ENCODE data around the gene PEX16.
A peak's percentile ranks its signal among the peaks of the same experiment; 100 is the strongest.
"Not testable (repeated sequence)": the region's sequence is repeated elsewhere in the genome, so short reads cannot be mapped to it uniquely, and the experiment has no call there.

The PEX16 gene

DNA sequence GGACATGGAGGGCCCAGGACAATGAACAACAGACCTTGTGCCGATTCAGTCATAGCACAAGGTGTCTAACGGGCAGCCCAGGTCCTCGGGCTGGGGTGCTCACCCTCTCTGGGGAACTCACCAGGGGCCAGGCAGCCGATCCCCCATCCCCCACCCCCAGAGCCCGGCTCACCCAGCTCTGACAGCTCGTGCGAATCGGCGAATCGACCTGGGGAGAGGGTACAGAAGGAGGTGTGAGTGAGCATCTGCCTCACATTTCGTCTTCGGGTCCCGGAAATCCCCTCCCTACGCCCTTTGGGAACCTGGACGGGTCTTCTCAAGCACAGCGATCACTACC, 423 bp downstream of the PEX16 start:
- peak; percentile 54 for DNase-seq

DNA sequence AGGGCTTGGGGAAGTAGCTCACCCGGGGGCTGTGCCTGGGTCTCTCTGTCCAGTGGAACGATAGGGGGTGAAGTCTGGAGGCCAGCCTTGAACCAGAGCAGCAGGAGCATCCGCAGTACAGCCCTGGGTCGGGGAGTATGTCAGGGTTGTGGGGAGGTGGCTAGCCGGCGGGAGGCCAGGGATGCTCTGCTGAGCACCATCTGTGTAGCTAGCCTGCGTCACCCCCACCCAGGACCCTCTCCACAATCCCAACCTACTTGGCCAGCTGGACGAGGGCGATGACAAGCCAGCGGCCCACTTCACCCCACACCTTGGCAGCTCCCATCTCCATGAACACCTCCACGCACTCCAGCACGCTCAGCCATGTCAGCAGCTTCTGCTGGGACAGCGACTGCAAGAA, 2.2 kb downstream of the PEX16 start:
- DNase-seq: no peak

DNA sequence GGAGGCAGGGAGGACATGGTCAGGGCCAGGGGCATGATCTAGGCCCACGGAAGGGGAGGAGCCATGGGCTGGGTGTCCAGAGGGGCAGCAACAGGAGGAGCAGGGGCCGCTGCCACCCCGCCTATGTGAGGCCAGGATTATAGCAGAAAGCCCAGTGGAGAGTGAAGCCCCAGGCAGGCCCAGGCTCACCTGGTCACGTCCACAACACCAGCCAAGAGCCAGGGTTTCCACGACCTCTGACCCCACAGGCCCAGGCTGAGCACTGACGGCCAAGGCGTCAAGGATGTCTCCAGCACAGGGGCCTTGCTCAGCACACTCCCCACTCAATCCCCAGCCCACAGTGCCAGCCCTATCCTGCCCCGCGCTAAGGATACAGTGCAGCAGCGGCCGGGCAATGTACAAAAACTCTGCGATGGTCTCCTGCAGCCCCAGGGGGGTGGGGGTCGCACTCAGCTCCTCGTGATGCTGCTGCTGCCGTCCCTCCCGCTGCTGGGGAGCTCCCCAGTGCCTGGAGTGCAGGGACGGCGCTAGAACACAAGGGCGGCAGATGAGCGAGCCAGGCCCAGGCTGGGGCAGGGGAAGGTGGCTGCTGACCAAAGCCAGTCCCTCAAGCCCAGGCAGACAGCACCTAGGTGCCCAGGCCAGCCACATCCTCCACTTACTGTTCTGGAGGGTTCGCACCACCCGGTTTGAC, 3.6 kb downstream of the PEX16 start:
- no peak for DNase-seq

DNA sequence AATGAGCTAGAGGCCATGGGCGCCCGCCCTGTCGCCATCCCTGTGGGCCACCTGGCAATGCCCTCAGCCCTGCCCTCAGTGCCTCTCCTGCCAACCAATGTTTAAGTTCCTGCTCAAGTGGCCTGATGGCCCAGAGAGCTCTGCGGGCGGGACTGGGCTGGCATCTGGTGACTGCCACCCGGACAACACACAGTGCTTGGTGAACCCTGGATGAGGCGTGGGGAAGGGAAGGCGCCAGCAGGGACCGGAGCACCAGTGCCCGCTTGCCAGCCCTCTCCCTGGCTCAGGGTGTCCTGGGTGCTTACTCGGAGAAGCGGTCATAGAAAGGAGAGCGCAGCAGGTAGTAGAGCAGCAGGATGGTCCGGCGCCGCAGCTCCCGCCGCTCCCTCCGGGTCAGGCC, 4.2 kb downstream of the PEX16 start:
- no peak for DNase-seq

DNA sequence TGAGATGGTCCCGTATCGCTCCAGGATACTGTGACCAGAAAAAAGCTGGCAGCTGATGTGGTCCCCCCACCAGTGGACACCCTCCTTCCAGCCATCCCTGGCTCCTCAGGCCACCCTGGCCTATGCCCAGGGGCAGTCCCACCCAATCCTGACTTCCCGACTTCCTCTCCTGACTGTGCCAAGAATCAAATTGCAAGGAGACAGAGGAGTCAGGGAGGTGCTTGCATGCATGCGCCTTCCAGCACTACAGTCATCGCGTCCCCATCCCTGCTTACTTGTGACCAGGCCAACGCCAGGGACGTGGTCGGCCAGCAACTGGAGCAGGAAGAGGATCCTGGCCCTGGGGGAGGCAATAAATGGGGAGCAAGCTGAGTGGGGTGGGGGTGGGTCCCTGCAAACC, 7.1 kb downstream of the PEX16 start:
- DNase-seq: no peak

DNA sequence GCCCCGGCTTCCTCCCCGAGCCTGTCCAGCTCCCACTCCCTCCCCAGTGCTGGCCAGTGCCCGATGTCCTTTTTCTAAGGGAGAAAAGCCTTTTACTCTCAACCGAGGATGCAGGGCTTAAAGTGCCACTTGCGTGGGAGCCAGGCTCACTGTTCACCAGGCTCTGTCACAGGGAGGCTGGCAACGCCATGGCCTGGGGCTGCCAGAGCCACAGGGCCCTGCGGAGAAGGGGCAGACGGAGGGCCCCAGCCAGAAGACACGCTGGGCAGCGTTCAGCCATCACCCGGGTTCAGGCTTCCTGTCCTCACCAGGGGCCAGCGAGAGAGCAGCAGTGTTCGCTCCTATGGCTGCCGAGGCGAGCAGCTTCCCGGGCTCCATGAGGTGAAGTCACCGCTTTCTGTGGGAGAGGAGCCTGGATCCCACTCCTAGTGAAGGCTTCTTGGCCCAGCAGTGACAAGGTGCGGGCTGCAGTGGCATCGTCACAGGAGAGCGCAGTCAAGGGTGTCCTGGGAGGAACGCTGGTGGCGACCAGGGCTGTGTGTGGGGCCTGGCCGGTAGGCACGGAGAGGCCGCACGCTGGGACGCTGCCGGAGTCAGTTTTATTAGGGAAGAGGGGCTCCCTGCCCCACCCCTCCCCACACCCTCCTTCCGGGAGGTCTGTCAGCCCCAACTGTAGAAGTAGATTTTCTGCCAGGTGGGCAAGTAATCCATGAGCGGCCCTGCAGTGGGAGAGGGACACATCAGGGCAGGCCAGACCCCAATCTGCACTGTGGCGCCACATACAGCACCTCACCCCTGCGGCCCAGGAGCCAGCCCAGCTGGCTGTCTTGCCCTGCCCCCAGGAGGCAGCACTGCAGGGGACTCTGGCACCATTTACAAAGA, 7.8 kb downstream of the PEX16 start:
- no peak for DNase-seq

DNA sequence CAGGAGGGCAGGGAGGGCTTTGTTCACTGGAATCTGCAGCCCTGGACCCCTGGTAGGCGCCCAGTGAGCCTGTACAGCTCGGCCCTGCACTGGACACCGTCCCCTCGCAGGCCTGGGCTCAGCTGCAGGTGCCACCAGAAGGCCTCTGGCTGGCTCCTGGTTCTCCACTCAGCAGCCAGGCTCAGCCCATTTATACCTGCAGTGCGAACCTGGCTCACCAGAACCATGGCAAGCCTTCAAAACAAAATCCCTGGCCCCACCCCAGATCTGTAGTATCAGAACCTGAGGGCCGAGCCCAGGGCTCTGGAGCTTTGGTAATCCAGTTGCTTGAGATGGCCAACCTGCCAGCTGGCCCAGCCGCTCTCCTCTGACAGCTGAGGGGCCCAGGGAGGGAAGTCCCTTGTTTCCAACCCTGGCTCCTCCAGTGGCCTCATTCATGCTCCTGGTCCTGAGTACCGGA, 9.7 kb downstream of the PEX16 start:
- peak; percentile 14 for DNase-seq

DNA sequence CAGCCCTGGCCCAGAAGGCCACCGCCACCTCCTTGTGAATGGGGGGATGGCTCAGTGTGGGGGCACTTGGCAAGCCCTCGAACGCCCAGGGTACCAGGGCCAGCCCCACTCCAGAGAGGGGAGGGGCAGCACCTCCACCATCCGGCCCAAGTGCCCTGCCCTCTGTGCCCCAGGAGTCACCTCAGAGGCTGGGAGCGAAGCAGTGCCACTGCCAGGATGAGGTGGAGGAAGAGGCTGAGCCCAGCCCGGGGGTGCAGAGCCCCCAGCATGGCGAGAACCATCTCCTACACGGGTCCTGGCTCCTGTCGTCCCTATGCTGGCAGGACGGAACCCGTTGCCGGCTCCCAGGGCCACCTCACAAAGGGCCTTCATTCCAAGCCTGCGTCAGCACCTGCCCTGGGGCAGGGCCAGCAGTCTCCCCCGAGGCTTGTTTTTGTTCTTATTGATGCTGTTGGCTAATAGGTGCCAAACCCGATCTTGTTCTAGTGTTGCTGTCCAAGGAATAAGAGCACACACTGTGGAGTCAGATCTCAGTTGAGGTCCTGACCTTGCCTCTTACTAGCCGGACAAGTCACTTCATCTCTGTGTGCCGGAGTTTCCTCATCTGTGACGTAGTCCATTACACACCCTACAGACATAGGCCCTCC, 10.6 kb downstream of the PEX16 start, which contains the start of gene FREY1:
Gene FREY1, minus strand, starts transcription at position 307 of the 647 bp plus-strand sequence. Its CDS starts 26 bp downstream, at position 281.
- DNase-seq: no peak

DNA sequence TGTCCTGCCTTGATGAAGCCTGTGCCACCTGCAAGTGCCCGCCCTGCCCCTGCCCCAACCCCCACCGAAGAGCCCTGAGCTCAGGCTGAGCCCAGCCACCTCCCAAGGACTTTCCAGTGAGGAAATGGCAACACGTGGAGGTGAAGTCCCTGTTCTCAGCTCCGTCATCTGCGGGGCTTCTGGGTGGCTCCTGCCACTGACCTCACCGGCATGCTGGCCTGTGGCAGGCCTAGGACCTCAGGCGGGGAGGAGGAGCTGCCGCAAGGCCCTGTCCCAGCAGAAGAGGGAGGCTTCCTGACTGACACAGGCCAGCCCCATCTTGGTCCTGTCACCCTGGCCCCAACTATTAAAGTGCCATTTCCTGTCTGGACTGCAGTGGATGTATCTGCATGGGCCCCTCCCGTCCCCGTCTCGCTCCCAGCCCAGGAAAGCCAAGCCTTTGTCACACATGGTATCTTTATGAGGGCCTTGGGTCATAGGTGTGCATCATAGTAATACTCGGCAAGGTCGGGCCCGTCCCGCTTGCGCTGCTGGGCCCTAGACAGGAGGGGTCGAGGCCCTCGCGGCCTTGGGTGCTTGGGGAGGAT, 11.5 kb downstream of the PEX16 start:
- DNase-seq: peak; percentile 28

DNA sequence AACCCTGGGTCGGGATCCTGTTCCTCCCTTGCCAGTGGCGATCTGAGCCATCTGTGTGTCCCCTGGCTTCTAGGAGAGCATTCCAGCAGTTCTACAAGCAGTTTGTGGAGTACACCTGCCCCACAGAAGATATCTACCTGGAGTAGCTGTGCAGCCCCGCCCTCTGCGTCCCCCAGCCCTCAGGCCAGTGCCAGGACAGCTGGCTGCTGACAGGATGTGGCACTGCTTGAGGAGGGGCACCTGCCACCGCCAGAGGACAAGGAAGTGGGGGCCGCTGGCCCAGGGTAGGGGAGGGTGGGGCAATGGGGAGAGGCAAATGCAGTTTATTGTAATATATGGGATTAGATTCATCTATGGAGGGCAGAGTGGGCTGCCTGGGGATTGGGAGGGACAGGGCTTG, 12.1 kb downstream of the PEX16 start:
- DNase-seq: not testable (repeated sequence)

DNA sequence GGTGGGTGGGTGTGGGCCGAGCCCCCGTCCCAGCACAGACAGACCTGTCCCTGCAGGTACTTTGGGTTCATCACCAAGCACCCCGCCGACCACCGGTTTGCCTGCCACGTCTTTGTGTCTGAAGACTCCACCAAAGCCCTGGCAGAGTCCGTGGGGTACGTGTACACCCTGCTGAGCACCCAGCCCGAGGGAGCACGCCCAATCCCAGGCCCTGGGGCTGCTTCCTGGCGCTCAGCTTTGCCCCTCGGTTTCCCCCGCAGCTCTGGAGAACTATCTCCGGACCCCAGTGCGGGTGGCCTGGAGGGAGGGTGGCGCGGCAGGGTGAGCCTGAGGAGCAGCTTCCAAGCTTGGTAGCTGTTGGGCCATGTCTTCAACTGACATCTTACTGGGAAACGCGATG, 12.6 kb downstream of the PEX16 start:
- no peak for DNase-seq

DNA sequence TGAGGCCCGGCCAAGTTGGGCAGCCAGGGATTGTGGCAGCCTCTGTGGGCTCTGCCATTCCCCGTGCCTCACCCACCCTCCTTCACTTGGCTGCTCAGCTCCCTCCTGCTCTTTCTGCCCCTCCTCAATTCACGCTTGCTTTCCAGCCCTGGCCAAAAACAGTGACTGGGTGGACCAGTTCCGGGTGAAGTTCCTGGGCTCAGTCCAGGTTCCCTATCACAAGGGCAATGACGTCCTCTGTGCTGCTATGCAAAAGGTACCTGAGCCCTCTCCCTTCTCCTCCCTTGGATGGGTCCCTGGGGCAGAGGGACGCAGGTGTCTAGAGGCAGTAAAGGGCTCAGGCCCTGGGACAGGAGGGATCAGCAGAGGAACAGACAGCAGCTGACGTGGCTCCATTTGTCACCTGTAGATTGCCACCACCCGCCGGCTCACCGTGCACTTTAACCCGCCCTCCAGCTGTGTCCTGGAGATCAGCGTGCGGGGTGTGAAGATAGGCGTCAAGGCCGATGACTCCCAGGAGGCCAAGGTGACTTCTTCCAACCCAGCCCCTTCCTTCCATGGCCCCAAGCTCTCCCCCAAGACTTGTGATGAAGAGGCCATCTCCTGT, 13.3 kb downstream of the PEX16 start:
- no peak for DNase-seq

DNA sequence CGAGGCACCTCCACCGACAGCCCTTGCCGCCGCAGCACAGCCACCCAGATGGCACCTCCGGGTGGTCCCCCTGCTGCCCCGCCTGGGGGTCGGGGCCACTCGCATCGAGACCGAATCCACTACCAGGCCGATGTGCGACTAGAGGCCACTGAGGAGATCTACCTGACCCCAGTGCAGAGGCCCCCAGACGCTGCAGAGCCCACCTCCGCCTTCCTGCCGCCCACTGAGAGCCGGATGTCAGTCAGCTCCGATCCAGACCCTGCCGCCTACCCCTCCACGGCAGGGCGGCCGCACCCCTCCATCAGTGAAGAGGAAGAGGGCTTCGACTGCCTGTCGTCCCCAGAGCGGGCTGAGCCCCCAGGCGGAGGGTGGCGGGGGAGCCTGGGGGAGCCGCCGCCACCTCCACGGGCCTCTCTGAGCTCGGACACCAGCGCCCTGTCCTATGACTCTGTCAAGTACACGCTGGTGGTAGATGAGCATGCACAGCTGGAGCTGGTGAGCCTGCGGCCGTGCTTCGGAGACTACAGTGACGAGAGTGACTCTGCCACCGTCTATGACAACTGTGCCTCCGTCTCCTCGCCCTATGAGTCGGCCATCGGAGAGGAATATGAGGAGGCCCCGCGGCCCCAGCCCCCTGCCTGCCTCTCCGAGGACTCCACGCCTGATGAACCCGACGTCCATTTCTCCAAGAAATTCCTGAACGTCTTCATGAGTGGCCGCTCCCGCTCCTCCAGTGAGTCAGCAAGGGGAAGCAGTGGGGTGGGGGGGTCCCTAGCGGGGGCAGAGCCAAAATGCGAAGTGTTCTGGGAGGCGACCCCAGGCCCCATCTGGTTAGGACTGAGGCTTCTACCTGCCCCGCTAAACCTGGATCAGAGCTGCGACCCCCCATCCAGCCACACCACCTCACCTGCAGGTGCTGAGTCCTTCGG, 15.0 kb downstream of the PEX16 start:
- DNase-seq: no peak

DNA sequence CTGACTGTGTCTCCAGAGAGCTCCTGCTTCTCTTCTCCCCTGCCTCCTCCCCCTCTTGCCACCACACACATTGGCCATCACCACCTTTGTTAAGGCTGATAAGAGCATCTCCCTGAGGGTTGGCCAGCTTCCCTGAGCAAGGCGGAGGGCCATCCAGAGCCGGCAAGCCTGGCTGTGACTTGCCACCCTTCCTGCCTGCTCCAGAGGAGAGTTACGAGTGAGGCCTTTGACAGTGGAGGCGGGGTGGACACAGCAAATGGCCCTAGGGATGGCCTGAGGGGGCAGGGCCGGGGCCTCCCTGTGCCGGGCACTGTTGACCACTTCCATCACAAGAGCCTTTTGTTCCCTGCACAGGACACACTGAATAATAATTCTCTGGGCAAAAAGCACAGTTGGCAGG, 16.1 kb downstream of the PEX16 start:
- DNase-seq: no peak

DNA sequence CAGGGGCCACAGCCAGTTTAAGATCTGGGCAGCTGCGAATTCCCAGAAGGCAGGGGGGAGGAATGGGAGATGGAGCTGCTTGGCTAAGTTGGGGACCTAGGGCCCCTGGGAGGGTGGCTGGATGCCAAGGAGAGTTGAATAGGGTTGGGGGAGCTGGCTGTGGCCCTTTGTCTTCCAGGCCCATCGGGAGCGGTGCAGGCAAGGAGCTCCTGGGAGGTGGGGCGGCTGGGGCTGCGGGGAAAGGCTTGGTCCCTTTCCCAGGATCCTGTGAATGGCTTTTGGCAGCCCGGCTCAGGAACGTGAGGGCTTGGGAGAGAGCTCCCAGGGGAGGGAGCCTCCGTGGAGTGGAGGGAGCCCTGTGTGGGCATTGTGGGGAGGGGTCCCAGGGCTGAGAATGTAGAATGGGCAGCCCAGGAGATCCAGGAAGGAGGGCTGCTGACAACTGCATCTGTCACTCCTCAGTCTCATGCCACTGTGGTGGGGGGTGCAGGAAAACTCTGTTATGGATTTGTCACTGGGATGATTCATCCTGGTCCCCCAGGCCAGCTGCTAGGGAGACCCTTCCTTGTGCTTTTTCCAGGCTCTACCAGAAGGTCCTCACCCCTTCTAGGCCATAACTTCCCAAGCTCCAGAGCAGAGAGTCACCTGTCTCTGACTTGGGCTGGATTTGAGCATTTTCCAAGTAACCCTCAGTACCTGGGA, 16.6 kb downstream of the PEX16 start:
- no peak for DNase-seq

DNA sequence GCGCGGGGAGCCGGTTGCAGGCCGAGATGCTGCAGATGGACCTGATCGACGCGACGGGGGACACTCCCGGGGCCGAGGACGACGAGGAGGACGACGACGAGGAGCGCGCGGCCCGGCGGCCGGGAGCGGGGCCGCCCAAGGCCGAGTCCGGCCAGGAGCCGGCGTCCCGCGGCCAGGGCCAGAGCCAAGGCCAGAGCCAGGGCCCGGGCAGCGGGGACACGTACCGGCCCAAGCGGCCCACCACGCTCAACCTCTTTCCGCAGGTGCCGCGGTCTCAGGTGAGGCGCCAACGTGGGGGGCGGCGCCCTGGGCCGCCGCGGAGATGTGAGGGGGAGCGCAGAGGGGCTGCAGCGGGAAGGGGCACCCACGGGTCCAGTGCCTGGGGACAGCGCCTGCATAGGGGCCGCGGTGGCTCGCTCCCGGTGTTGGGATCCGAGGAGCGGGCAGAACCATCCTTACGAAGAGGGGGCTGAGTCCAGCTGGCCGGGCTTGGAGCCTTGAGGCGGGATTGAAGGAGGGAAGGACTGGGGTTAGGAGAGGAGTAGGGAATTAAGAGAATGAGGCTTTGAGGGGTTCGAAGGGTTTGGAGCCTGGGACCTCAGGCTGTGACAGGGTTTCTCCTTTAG, 17.4 kb downstream of the PEX16 start:
- DNase-seq: peak; percentile 16

DNA sequence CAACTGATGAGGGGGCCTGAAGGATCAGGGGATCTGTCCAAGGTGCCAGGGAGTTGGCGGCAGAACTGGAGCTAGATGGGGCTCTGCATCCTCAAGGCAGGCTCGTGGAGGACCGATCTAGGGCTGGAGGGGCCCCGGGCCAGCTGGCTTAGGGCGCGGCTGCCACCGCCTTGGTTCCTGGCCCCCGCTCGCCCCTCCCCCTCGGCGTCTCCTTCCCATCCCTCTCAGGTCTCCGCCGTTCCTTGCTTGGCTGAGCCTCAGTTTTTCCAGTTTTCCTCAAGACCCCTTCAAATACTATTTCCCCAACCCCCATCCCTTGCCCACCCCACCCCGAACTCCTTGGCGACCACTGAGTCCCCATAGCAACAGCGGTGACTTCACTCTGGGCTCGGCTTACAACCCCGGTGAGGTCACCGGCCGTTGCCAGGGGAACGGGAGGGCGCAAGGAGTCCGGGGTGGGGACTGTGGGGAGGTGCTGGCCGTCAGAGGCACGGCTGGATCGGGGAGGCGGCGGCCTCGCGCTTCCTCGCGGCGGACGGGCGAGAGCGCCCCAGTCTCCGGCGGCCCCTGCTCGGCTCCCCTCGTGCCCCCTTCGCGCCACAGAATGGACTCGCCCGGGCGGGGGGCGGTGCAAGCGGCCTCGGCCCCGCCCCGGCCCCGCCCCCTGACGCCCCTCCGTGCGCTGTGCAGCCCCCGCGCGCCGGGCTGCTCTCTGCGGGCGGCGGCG, 18.1 kb downstream of the PEX16 start:
- DNase-seq: peak; percentile 94

DNA sequence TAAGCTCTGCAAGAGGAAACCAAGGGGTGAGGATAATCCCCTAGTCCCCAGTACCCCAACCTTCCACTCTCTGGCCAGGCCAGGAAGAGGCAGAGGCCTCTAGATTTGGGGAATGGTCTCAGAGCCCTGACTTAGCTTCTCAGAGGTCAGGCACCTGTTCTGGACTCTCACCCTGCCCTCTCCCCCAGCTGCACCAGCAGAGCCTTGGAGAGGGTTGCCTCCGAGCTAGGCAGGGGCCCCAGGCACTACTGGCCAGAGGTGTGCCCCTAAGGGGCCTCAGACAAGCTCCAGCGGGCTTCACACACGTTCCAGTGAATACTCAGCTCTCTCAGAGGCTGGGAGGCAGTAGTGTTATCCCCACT, 18.6 kb downstream of the PEX16 start:
- DNase-seq: no peak

DNA sequence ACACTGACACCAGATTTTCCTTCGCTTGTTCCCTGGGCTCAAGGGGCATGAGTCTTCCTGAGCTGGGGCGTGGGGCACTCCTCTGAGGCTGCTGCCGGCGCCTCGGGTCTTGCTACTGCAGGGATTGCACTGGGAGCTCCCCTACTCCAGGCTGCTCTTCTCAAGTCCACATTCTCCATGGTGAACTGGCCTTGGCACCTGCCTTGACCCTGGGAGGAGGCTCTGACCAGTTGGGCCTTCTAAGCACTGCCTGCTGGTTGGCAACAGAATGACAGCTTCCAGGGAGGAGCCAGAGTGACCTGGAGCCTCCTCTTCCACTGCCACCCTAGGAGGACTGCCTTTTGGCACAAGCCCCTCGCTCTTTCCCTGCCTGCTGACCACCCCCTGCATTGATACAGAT, 20.1 kb downstream of the PEX16 start:
- DNase-seq: peak; percentile 37

DNA sequence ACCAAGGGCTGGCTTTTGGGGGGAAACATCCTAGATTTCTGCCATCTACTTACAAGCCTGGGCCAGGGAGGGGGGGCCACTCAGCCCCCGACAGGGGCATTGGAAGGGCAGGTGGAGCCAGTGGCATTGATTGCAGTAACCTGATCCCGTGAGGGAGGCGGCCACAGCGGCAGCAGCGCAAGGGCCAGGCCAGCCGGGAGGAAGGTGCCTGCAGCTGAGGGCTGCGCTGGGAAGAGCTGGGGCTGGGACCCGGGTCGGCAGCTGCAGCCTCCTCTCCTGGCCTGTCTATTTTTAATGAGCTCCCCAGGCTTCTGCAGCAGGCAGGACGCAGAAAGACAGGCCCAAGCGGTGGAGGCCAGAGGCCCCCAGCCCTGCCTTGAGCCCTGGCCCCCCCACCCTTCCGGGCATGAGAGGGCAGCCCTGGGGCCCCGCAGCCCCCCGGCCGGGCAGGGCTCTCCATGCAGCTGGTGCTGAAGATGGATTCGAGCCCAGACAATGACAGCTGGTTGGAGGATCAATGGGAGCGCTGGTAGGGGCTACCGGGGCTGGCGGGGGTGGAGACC, 21.2 kb downstream of the PEX16 start:
- DNase-seq: peak; percentile 82

All from DMS53 (cell line).